ENCODE measurements around the gene CDH22.

- TF ChIP-seq CTCF (conservative IDR thresholded peaks at IDR 0.05; ENCODE audit: low read depth, low read length) (no peak), EZH2 (IDR thresholded peaks at IDR 0.05; ENCODE audit: borderline replicate concordance, low read depth, low read length, poor library complexity, severe bottlenecking) (no peak)
Measured at GRCh38 chr20:46354207-46354555, 45.9 kb upstream of the CDH22 start.

Data from A673 (cell line).